AG04449 (cell line): ENCODE results near the gene HSD17B1.
A peak's percentile ranks its signal among the peaks of the same experiment; 100 is the strongest.

ENCODE experiments used
- CTCF ChIA-PET: fragments of 350-600 bp; formaldehyde crosslinking; extraction: SDS; loops from one replicate; lab custom pipeline; 2021; ENCODE audit warnings: antibody characterized with exemption; lab: Yijun Ruan, JAX
- POLR2A ChIA-PET: fragments of 400-600, 350-600 bp; formaldehyde crosslinking; extraction: SDS; loops from one replicate; lab custom pipeline; 2020; ENCODE audit warnings: antibody characterized with exemption, inconsistent platforms; lab: Yijun Ruan, JAX
- DNase-seq: peaks from one replicate; pipeline ENCODE4 v3.0.0-alpha.2; 2010; ENCODE audit warnings: low read depth, low spot score
- H3K4me3 ChIP-seq: 2 replicates; pipeline ENCODE4 v1.5.1; 2011; ENCODE audit warnings: low read depth, mild to moderate bottlenecking, control low read depth, low read length
- TF ChIP-seq, protein P1 (sequence below): IDR thresholded peaks from one replicate; pipeline ENCODE4 v1.5.1; 2011; ENCODE audit warnings: mild to moderate bottlenecking, moderate library complexity, low read length, control low read depth, inconsistent platforms; ENCODE audit not compliant: insufficient read depth; ENCODE audit errors: missing control alignments

Gene HSD17B1

DNA sequence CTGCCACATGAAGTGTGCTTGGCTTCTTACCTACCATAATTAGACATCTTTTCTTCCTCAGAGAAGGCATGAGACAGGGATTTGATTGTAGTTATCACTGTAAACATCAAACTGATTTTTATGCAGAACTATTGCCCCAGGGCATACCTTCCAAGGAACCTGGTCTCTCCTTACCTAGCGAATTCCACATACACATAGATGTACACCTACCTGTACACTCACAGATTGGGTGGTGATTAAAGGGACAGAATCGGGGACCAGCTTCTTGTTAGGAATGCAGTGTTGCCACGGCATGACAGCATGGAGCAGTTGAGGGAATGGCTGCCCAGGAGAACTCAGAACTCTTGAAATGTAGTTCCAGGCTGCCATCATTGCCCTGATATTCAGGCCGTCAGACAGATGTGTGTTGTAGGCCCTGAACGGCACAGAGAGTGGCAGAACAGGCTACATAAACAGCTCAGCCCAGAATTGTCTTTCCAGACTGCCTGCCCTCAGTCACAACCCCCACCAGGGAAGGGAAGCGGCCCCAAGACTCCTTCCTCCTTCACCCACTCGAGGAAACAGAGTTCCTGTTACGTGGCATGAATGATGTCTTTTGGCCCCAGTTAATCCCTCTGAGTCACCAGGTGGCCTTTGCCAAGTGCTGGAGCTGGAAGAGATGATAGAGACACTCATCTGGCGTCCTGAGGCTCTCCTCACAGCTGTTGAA is 34.5 kb upstream of the HSD17B1 start:
- no peak overlapping the region for H3K4me3 ChIP-seq
- TF ChIP-seq, protein P1, sequence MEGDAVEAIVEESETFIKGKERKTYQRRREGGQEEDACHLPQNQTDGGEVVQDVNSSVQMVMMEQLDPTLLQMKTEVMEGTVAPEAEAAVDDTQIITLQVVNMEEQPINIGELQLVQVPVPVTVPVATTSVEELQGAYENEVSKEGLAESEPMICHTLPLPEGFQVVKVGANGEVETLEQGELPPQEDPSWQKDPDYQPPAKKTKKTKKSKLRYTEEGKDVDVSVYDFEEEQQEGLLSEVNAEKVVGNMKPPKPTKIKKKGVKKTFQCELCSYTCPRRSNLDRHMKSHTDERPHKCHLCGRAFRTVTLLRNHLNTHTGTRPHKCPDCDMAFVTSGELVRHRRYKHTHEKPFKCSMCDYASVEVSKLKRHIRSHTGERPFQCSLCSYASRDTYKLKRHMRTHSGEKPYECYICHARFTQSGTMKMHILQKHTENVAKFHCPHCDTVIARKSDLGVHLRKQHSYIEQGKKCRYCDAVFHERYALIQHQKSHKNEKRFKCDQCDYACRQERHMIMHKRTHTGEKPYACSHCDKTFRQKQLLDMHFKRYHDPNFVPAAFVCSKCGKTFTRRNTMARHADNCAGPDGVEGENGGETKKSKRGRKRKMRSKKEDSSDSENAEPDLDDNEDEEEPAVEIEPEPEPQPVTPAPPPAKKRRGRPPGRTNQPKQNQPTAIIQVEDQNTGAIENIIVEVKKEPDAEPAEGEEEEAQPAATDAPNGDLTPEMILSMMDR: no peak
- ChIA-PET POLR2A (interaction anchor here (0.8 to 4.9 kb wide), 7 partner anchors 9 to 206 kb away, joined by 3 to 121 read pairs (median 7); partner anchors contain the start of genes CAVIN1, NAGLU and STAT3), CTCF (interaction anchor here (0.5 to 7.7 kb wide), 48 partner anchors 8 to 450 kb away, joined by 3 to 83 read pairs (median 4); partner anchors contain the start of genes CAVIN1 and STAT3)
- DNase-seq: peak; percentile 86

DNA sequence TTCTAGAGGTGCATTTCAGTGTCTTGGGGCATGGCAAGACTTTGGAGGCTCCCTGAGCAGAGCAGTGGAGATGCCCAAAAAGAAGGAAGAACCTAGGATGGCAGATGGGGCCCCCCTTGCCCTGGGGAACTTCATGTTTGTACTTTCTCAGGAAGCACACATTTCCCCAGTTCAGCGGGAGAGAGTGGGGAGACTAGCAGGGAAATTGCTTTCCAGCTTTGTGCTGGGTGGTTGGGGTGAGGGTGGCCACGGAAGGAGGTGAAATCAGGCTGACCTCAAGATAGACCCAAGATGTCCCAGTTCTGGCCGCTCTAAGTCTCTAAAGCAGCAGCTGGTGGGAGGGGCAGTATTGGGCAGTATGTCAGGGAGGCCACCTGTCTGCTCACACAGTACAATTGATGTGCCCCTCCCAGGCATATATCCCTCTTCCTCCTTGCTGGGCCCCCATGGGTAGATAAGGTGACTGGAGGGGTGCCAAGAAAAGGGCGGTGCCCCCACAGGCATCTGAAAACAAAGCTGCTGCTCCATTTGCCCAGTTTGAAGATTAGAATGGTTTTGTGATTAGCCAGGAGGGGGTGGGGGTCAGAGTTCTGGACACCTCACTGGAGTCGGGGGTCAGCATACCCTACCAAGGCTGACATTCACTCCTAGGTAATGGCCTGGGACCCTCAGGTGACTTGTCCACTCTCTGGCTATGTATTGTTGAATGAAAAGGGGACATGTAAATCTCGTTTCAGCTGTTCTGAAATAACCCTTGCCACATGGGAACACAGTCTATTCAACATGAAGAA is 33.8 kb upstream of the HSD17B1 start:
- DNase-seq: no peak
- ChIA-PET CTCF (interaction anchor here (0.5 to 7.7 kb wide), 27 partner anchors 8 to 297 kb away, joined by 3 to 83 read pairs (median 6); partner anchors contain the start of genes CAVIN1 and STAT3), POLR2A (interaction anchor here (0.6 to 4.9 kb wide), 11 partner anchors 9 to 207 kb away, joined by 3 to 121 read pairs (median 7); partner anchors contain the start of genes CAVIN1, NAGLU and STAT3)
- TF ChIP-seq, protein P1: no peak
- H3K4me3 ChIP-seq: no peak overlapping the region

DNA sequence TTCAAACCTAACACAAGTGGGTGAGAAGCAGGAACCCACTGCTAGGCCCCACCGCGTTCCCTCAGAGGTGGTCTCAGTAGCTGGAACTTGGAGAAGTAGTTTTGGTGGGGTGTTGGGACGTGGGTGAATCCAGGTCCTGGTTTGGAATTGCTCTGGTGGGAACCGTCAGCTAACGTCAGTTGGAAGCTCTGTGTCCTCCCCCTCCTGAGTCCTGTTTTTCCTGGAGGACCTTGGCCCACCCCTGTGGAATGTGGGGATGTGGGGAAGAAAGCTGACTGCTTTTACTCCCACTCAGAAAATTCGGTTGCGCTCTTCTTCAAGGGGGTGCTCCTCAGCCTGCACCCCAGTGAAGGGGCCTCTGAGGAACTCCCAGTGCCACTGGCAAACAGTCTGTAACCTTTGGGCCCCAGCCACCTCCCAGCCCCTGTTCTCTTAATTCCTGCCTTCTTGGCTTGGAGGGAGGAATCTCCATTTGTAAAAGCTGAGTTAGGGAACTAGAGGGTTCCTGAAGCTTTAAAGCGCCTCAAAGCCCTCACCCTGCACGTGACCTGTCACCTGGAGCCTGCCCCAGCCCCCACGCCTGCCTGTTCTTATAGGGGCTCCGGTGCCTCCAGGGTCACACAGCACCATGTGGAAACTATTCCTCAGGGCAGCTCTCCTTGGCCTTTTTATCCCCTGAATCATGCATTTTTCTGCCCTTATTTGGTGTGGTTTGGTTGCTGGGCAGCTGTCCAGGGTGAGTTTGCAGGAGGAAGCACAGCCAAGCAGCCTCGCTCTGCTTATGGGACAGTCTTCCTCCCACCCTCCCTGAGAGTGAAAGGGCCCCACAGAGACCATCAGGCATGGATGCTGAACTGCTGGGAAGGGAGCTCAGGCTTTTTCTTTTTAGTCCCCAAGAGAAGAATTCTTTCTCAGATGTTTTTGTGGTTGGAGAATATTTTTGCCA is 32.9 kb upstream of the HSD17B1 start:
- no peak overlapping the region for H3K4me3 ChIP-seq
- DNase-seq: peak; percentile 98
- TF ChIP-seq, protein P1: peak; percentile 4
- CTCF ChIA-PET: interaction anchor here (1.0 to 7.7 kb wide), 17 partner anchors 7 to 207 kb away, joined by 3 to 83 read pairs (median 7); partner anchors contain the start of gene CAVIN1
- POLR2A ChIA-PET: interaction anchor here (0.6 to 4.9 kb wide), 15 partner anchors 10 to 244 kb away, joined by 3 to 121 read pairs (median 4); partner anchors contain the start of genes CAVIN1, NAGLU and STAT3

DNA sequence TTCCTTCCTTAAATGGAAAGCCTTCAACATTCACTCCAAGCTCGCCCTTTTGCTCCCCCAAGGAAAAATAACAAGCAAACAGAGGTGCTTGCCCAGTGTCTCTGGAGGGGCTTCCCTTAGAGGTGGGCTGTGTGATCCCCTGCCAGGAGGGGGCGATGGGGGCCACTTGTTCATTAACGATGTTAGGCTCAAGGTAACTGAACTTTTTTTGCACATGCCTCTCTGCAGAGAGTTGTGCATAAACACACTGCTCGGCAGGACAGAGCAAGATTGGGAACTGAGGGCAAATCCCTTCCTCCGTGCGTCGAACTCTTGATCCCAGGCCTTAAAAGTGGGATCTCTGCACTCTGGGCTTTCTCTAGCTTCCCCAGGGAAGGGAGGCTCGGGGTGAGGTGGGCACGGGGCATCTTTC is 32.2 kb upstream of the HSD17B1 start:
- POLR2A ChIA-PET: interaction anchor here (1.0 to 4.9 kb wide), 11 partner anchors 10 to 245 kb away, joined by 3 to 121 read pairs (median 5); partner anchors contain the start of genes CAVIN1, NAGLU and STAT3
- H3K4me3 ChIP-seq: no peak overlapping the region

DNA sequence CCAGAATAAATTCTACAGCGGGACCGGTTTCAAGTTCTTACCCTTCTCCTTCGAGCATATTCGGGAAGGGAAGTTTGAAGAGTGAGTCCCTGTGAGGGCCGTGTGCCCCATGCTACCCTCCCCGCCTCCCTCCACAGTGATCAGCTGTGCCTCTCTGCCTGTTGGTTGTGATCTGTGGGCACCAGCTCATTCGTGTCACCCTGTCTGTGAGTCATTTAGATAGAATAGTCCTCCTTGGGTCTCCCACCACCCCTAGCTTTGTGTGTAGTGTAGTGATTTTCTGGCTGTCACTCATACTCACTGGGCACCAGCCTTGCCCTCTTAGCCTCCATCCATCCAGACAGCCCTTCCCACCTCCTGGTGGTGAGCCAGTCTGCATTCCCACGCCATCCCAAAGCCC is 31.7 kb upstream of the HSD17B1 start:
- ChIA-PET CTCF (interaction anchor here (0.7 to 7.7 kb wide), 8 partner anchors 10 to 208 kb away, joined by 4 to 83 read pairs (median 10); partner anchors contain the start of gene NAGLU), POLR2A (interaction anchor here (1.0 to 4.9 kb wide), 7 partner anchors 11 to 192 kb away, joined by 3 to 121 read pairs (median 4); partner anchors contain the start of genes CAVIN1 and NAGLU)
- no peak overlapping the region for H3K4me3 ChIP-seq
- DNase-seq: no peak
- TF ChIP-seq, protein P1: no peak

More for the DNA sequence above, 32.2 kb upstream of the HSD17B1 start:
- no peak for DNase-seq
- TF ChIP-seq, protein P1: peak; percentile 11
- CTCF ChIA-PET: interaction anchor here (0.7 to 7.7 kb wide), 13 partner anchors 10 to 208 kb away, joined by 3 to 83 read pairs (median 5); partner anchors contain the start of genes CAVIN1 and NAGLU
